Measurements from ENCODE around the gene AGAP1.

The AGAP1 gene

GRCh38 chr2:235954281-235954680 is 460.4 kb downstream of the AGAP1 start:
- no peak overlapping the region for H3K4me3 ChIP-seq (ENCODE audit: low read depth, low read length)
- no peak for DNase-seq (ENCODE audit: low read depth)
- TF ChIP-seq CTCF (conservative IDR thresholded peaks at IDR 0.05; ENCODE audit: low read depth, low read length): no peak

- no peak for DNase-seq (ENCODE audit: low read depth)
- no peak for TF ChIP-seq CTCF (conservative IDR thresholded peaks at IDR 0.05; ENCODE audit: low read depth, low read length)
- no peak overlapping the region for H3K4me3 ChIP-seq (ENCODE audit: low read depth, low read length)
These were observed 461.1 kb downstream of the AGAP1 start for GRCh38 chr2:235954888-235955480.

GRCh38 chr2:235955664-235956063 is 461.8 kb downstream of the AGAP1 start:
- TF ChIP-seq CTCF (conservative IDR thresholded peaks at IDR 0.05; ENCODE audit: low read depth, low read length): no peak
- no peak overlapping the region for H3K4me3 ChIP-seq (ENCODE audit: low read depth, low read length)
- no peak for DNase-seq (ENCODE audit: low read depth)

GRCh38 chr2:235956281-235956970 is 462.6 kb downstream of the AGAP1 start:
- DNase-seq (ENCODE audit: low read depth): no peak
- no peak overlapping the region for H3K4me3 ChIP-seq (ENCODE audit: low read depth, low read length)
- no peak for TF ChIP-seq CTCF (conservative IDR thresholded peaks at IDR 0.05; ENCODE audit: low read depth, low read length)

- no peak overlapping the region for H3K4me3 ChIP-seq (ENCODE audit: low read depth, low read length)
- TF ChIP-seq CTCF (conservative IDR thresholded peaks at IDR 0.05; ENCODE audit: low read depth, low read length): no peak
- DNase-seq (ENCODE audit: low read depth): no peak
These were observed 463.4 kb downstream of the AGAP1 start for GRCh38 chr2:235957251-235957650.

- DNase-seq (ENCODE audit: low read depth): no peak
- TF ChIP-seq CTCF (conservative IDR thresholded peaks at IDR 0.05; ENCODE audit: low read depth, low read length): no peak
- no peak overlapping the region for H3K4me3 ChIP-seq (ENCODE audit: low read depth, low read length)
These were observed 464.5 kb downstream of the AGAP1 start for GRCh38 chr2:235958221-235958930.
